ENCODE results near the gene LRRC8B.
A peak's percentile ranks its signal among the peaks of the same experiment; 100 is the strongest.

The LRRC8B gene

GRCh38 chr1:89635825-89636815, 111.5 kb downstream of the LRRC8B start:
- no peak for DNase-seq
- H3K9me3 ChIP-seq (ENCODE audit: insufficient read depth, low read length, severe bottlenecking): no peaks in the 10 kb centered on the region
- H3K4me2 ChIP-seq (ENCODE audit: insufficient read depth, low read length): peak overlapping the region; percentile 93; the same call in 1 of the 2 replicates
- no peak for TF ChIP-seq CTCF (IDR thresholded peaks at IDR 0.05; ENCODE audit: borderline replicate concordance, extremely low read depth, low read length, poor library complexity, severe bottlenecking)
- no peak for TF ChIP-seq EZH2 (IDR thresholded peaks at IDR 0.05; ENCODE audit: borderline replicate concordance, low read depth, low read length, severe bottlenecking)
- no peaks in the 10 kb centered on the region for H3K27me3 ChIP-seq (ENCODE audit: insufficient read depth, low read length, poor library complexity)
- H4K20me1 ChIP-seq (ENCODE audit: insufficient read depth, low read length): peaks cover 14% of the 10 kb centered on the region; the same call in 1 of the 2 replicates
- no peaks in the 10 kb centered on the region; the same call in 1 of the 2 replicates for H3K36me3 ChIP-seq (ENCODE audit: insufficient read depth, low read length)
- H3K9ac ChIP-seq (ENCODE audit: low read depth, low read length): no peak overlapping the region
- H2AFZ ChIP-seq (ENCODE audit: low read depth, low read length): no peak overlapping the region
- ATAC-seq (ENCODE audit: insufficient read depth, low read depth): no peak
- H3K27ac ChIP-seq (ENCODE audit: low read length): no peak overlapping the region
- peaks cover 76% of the 10 kb centered on the region for H3K79me2 ChIP-seq (ENCODE audit: insufficient read depth, low read length)
- no peak overlapping the region for H3K4me3 ChIP-seq (ENCODE audit: low read depth in 1 of 2, low read length in 2 of 2)
- H3K4me1 ChIP-seq (ENCODE audit: insufficient read depth, low read length): peaks cover 39% of the 10 kb centered on the region

- H3K27ac ChIP-seq (ENCODE audit: low read length): no peak overlapping the region
- no peaks in the 10 kb centered on the region for H3K27me3 ChIP-seq (ENCODE audit: insufficient read depth, low read length, poor library complexity)
Observed at GRCh38 chr1:89637496-89637895, 112.9 kb downstream of the LRRC8B start.

GRCh38 chr1:89640440-89640839, 115.8 kb downstream of the LRRC8B start:
- H3K4me3 ChIP-seq (ENCODE audit: low read depth in 1 of 2, low read length in 2 of 2): no peak overlapping the region

More at GRCh38 chr1:89637496-89637895, 112.9 kb downstream of the LRRC8B start:
- TF ChIP-seq CTCF (IDR thresholded peaks at IDR 0.05; ENCODE audit: borderline replicate concordance, extremely low read depth, low read length, poor library complexity, severe bottlenecking) (no peak), EZH2 (IDR thresholded peaks at IDR 0.05; ENCODE audit: borderline replicate concordance, low read depth, low read length, severe bottlenecking) (no peak)
- H3K4me2 ChIP-seq (ENCODE audit: insufficient read depth, low read length): no peak overlapping the region
- H3K4me1 ChIP-seq (ENCODE audit: insufficient read depth, low read length): peaks cover 32% of the 10 kb centered on the region
- ATAC-seq (ENCODE audit: insufficient read depth, low read depth) (no peak), DNase-seq (no peak)
- no peaks in the 10 kb centered on the region; the same call in 1 of the 2 replicates for H3K36me3 ChIP-seq (ENCODE audit: insufficient read depth, low read length)
- H3K9me3 ChIP-seq (ENCODE audit: insufficient read depth, low read length, severe bottlenecking): no peaks in the 10 kb centered on the region
- no peak overlapping the region for H2AFZ ChIP-seq (ENCODE audit: low read depth, low read length)
- H3K9ac ChIP-seq (ENCODE audit: low read depth, low read length): no peak overlapping the region
- H3K79me2 ChIP-seq (ENCODE audit: insufficient read depth, low read length): peaks cover 88% of the 10 kb centered on the region
- no peak overlapping the region for H3K4me3 ChIP-seq (ENCODE audit: low read depth in 1 of 2, low read length in 2 of 2)
- H4K20me1 ChIP-seq (ENCODE audit: insufficient read depth, low read length): peaks cover 14% of the 10 kb centered on the region; the same call in 1 of the 2 replicates

More at GRCh38 chr1:89640440-89640839, 115.8 kb downstream of the LRRC8B start:
- ATAC-seq (ENCODE audit: insufficient read depth, low read depth) (no peak), DNase-seq (no peak)
- no peak for TF ChIP-seq CTCF (IDR thresholded peaks at IDR 0.05; ENCODE audit: borderline replicate concordance, extremely low read depth, low read length, poor library complexity, severe bottlenecking)
- no peak for TF ChIP-seq EZH2 (IDR thresholded peaks at IDR 0.05; ENCODE audit: borderline replicate concordance, low read depth, low read length, severe bottlenecking)
- Histone ChIP-seq H4K20me1 (ENCODE audit: insufficient read depth, low read length) (peaks cover 18% of the 10 kb centered on the region; the same call in 1 of the 2 replicates), H3K36me3 (ENCODE audit: insufficient read depth, low read length) (no peaks in the 10 kb centered on the region), H3K27me3 (ENCODE audit: insufficient read depth, low read length, poor library complexity) (no peaks in the 10 kb centered on the region), H2AFZ (ENCODE audit: low read depth, low read length) (no peak overlapping the region), H3K79me2 (ENCODE audit: insufficient read depth, low read length) (peaks cover 91% of the 10 kb centered on the region), H3K9ac (ENCODE audit: low read depth, low read length) (no peak overlapping the region), H3K9me3 (ENCODE audit: insufficient read depth, low read length, severe bottlenecking) (peaks cover 6% of the 10 kb centered on the region), H3K4me2 (ENCODE audit: insufficient read depth, low read length) (no peak overlapping the region), H3K27ac (ENCODE audit: low read length) (no peak overlapping the region), H3K4me1 (ENCODE audit: insufficient read depth, low read length) (peaks cover 11% of the 10 kb centered on the region)

Data from DND-41 (cell line).